BLaER1 treated with 17β-estradiol and CSF1 and Interleukin-3, amounts not matched to agents 10 nM and 100 nM (cell line): ENCODE data around the gene MLIP.

Experiments
- H3K27ac ChIP-seq, 11 experiments: shearing (Covaris generic); formaldehyde crosslinking; 2 replicates each; pipeline ENCODE4 v1.8.1; 2022
- H3K27me3 ChIP-seq, 11 experiments: shearing (Covaris generic); formaldehyde crosslinking; 2 replicates each; pipeline ENCODE4 v1.8.1; 2022
- H3K36me3 ChIP-seq, 11 experiments: shearing (Covaris generic); formaldehyde crosslinking; 2 replicates each; pipeline ENCODE4 v1.8.1; 2022
- H3K4me1 ChIP-seq, 10 experiments: shearing (Covaris generic); formaldehyde crosslinking; 2 replicates each; pipeline ENCODE4 v1.8.1; 2022
- H3K4me2 ChIP-seq, 11 experiments: shearing (Covaris generic); formaldehyde crosslinking; 2 replicates each; pipeline ENCODE4 v1.8.1; 2022
- H3K4me3 ChIP-seq, 10 experiments: shearing (Covaris generic); formaldehyde crosslinking; 2 replicates each; pipeline ENCODE4 v1.8.1; 2022
- H3K9ac ChIP-seq, 11 experiments: shearing (Covaris generic); formaldehyde crosslinking; 2 replicates each; pipeline ENCODE4 v1.8.1; 2022
- H3K9me3 ChIP-seq, 11 experiments: shearing (Covaris generic); formaldehyde crosslinking; replicated peaks in 1 of 11; 2 replicates each; pipeline ENCODE4 v1.8.1; 2022
- H4K20me1 ChIP-seq, 11 experiments: shearing (Covaris generic); formaldehyde crosslinking; 2 replicates each; pipeline ENCODE4 v1.8.1; 2022
- Cebpa-rat ChIP-seq, 11 experiments: shearing (Covaris generic); IDR thresholded peaks; 2 replicates each; pipeline ENCODE4 v1.8.1; 2022

The MLIP gene

DNA sequence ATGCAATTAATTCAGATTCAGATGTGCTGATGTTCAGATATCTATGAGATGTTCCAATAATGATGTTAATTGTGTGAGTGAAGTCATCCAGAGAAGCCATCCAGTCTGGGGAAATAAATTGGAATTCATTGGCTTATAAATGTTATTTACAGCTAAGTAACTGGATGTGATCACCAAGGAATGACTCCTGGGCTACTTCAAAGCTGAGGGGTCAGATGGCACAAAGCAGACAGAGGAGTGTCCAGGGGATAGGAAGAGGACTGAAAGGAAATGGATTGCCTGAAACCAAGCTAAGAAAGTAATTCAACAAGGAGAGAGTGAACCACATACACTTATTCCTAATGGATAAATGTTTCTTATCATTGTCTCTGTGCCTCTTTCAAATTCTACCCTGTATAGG lies 4.5 kb upstream of the MLIP start:
- no peak overlapping the region for H3K9ac ChIP-seq
- no peak overlapping the region for H3K4me3 ChIP-seq
- H3K27me3 ChIP-seq, result no peaks in the 10 kb centered on the region
- no peaks in the 10 kb centered on the region for H4K20me1 ChIP-seq
- no peak overlapping the region for H3K4me2 ChIP-seq
- H3K27ac ChIP-seq, result no peak overlapping the region
- no peak for TF ChIP-seq Cebpa-rat (IDR thresholded peaks at IDR 0.05)
- H3K36me3 ChIP-seq, result no peaks in the 10 kb centered on the region
- no peaks in the 10 kb centered on the region for H3K9me3 ChIP-seq
- H3K4me1 ChIP-seq, result no peaks in the 10 kb centered on the region

DNA sequence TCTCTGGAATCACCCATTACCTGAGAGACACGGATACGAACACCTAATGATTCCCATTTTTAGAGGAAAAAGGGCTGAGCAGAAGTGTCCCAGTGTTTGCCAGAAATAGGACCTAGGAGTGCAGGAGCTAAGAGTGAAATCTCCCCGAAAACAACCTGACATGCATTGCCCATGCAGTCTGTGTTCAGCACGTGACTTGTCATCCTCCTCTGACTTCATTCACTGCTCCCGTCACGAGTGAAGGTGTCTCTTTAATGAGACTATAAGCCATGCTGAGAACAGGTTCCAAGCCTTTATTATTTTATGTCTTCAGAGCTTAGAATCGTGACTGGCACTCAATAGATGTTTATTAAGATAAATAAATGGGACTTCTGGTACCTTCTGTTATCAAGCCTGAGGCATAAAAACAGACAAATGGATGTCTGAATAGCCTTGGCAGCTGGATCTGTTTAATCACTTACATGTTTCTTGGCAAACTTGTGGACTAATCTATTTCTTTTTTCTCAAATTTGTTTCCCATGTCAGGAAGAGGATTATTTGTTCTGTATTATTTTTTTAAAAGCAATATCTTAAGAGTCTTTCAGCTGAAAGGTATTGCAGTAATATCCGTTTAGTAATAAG lies 3.7 kb upstream of the MLIP start:
- Histone ChIP-seq H3K4me3 (no peak overlapping the region), H3K36me3 (no peaks in the 10 kb centered on the region)

DNA sequence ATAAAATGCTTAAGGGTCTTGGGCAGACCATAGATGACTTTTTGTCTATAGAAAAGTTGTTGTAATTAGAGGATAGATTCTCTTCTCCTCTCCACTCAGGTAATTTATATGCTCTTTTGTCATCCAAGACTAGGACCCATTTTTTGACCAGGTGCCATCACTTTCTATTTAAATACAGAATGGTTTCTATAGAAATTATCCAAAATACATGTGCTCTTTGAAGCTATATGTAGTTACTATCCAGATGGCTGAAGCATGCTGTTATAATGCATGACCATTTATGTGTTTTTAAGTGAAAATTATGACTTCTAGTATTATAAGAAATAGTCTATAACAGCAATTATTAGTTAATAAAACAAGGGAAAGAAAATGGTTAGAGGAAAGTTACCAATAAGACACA lies 3.0 kb upstream of the MLIP start:
- Histone ChIP-seq H3K27me3 (no peaks in the 10 kb centered on the region), H3K9ac (no peak overlapping the region), H3K27ac (no peak overlapping the region), H4K20me1 (no peaks in the 10 kb centered on the region), H3K4me3 (no peak overlapping the region), H3K4me2 (no peak overlapping the region), H3K36me3 (no peaks in the 10 kb centered on the region), H3K4me1 (no peaks in the 10 kb centered on the region), H3K9me3 (no peaks in the 10 kb centered on the region)
- TF ChIP-seq Cebpa-rat (IDR thresholded peaks at IDR 0.05), result no peak

More for the DNA sequence above, 3.7 kb upstream of the MLIP start:
- H4K20me1 ChIP-seq, result no peaks in the 10 kb centered on the region
- no peak for TF ChIP-seq Cebpa-rat (IDR thresholded peaks at IDR 0.05)
- H3K9ac ChIP-seq, result no peak overlapping the region
- H3K27ac ChIP-seq, result no peak overlapping the region
- H3K4me2 ChIP-seq, result no peak overlapping the region
- no peaks in the 10 kb centered on the region for H3K4me1 ChIP-seq
- no peaks in the 10 kb centered on the region for H3K9me3 ChIP-seq
- no peaks in the 10 kb centered on the region for H3K27me3 ChIP-seq

DNA sequence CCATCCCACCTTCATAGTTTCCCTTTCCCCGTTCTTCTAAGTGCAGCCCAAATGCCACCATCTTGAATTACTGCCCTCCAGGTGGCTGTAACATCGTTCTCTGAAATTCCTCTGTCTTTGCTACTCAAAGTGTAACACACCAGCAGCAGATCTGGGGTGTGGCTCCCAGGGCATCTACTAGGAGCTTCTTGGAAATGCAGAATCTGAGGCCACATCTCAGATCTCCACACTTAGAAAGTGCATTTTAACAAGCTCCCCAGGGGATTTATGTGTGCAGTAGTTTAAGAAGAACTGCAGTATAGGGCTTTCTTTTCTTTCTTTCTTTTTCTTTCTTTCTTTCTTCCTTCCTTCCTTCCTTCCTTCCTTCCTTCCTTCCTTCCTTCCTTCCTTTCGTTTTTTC lies 1.7 kb upstream of the MLIP start:
- TF ChIP-seq Cebpa-rat (IDR thresholded peaks at IDR 0.05), result no peak
- no peaks in the 10 kb centered on the region for H3K36me3 ChIP-seq
- no peak overlapping the region for H3K4me3 ChIP-seq
- no peaks in the 10 kb centered on the region for H3K9me3 ChIP-seq
- H4K20me1 ChIP-seq, result no peaks in the 10 kb centered on the region
- no peaks in the 10 kb centered on the region for H3K4me1 ChIP-seq
- no peaks in the 10 kb centered on the region for H3K27me3 ChIP-seq
- no peak overlapping the region for H3K9ac ChIP-seq
- no peak overlapping the region for H3K4me2 ChIP-seq
- no peak overlapping the region for H3K27ac ChIP-seq

DNA sequence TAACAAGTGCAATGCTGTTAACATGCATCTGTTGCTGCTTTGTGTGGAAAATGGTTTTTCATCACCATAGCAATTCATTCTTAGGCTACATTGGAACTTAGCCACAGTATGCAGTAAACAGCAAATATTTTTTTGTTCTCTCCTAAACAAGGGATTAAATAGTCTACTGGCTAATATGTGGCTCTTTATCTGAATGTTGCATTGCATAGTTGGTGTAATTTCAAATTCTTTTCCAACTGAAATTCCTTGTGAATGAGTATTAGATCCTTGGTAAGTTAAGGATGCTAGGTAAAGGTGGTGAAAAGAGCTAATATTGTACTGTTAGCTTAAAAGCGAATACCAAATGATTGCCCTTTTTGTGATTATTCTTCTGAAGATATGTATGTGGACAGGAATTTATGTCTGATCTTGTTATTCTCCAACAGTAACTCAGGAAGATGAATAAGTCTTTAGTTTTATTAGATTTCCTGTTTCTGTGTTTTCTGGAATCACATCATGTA lies 958 bp downstream of the MLIP start:
- H3K4me2 ChIP-seq, result no peak overlapping the region

GRCh38 chr6:54114991-54115390 lies 3.7 kb downstream of the MLIP start:
- H3K4me2 ChIP-seq, result no peak overlapping the region

More for the DNA sequence above, 958 bp downstream of the MLIP start:
- H3K4me3 ChIP-seq, result no peak overlapping the region
- H3K9me3 ChIP-seq, result no peaks in the 10 kb centered on the region
- H3K4me1 ChIP-seq, result no peaks in the 10 kb centered on the region
- no peak overlapping the region for H3K9ac ChIP-seq
- TF ChIP-seq Cebpa-rat (IDR thresholded peaks at IDR 0.05), result no peak
- no peaks in the 10 kb centered on the region for H4K20me1 ChIP-seq
- no peaks in the 10 kb centered on the region for H3K36me3 ChIP-seq
- H3K27ac ChIP-seq, result no peak overlapping the region
- H3K27me3 ChIP-seq, result no peaks in the 10 kb centered on the region

GRCh38 chr6:54115966-54116365 lies 4.7 kb downstream of the MLIP start:
- Histone ChIP-seq H3K4me3 (no peak overlapping the region), H3K27ac (no peak overlapping the region), H3K9ac (no peak overlapping the region), H3K36me3 (no peaks in the 10 kb centered on the region), H3K4me2 (no peak overlapping the region), H3K4me1 (no peaks in the 10 kb centered on the region), H3K9me3 (no peaks in the 10 kb centered on the region), H3K27me3 (no peaks in the 10 kb centered on the region), H4K20me1 (no peaks in the 10 kb centered on the region)
- no peak for TF ChIP-seq Cebpa-rat (IDR thresholded peaks at IDR 0.05)

More at GRCh38 chr6:54114991-54115390, 3.7 kb downstream of the MLIP start:
- no peaks in the 10 kb centered on the region for H3K9me3 ChIP-seq
- no peaks in the 10 kb centered on the region for H3K4me1 ChIP-seq
- no peaks in the 10 kb centered on the region for H3K36me3 ChIP-seq
- no peak for TF ChIP-seq Cebpa-rat (IDR thresholded peaks at IDR 0.05)
- no peaks in the 10 kb centered on the region for H4K20me1 ChIP-seq
- no peak overlapping the region for H3K4me3 ChIP-seq
- no peaks in the 10 kb centered on the region for H3K27me3 ChIP-seq
- no peak overlapping the region for H3K9ac ChIP-seq
- no peak overlapping the region for H3K27ac ChIP-seq

DNA sequence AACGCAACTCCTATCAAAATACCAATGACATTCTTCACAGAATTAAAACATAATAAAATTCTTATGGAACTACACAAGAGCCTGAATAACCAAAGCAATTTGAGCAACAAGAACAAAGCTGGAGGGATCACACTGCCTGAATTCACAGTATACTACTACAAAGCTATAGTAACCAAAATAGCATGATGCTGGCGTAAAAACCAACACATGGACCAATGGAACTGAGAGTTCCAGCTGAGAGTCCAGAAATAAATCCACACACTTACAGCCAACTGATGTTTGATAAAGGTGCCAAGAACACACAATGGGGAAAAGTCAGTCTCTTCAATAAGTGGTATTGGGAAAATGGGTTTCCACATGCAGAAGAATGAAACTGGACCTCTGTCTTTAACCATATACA lies 6.9 kb downstream of the MLIP start:
- no peaks in the 10 kb centered on the region for H3K27me3 ChIP-seq
- H3K27ac ChIP-seq, result no peak overlapping the region
- no peaks in the 10 kb centered on the region for H3K36me3 ChIP-seq
- H3K4me3 ChIP-seq, result no peak overlapping the region
- no peak for TF ChIP-seq Cebpa-rat (IDR thresholded peaks at IDR 0.05)
- H3K9me3 ChIP-seq, result no peaks in the 10 kb centered on the region
- H4K20me1 ChIP-seq, result no peaks in the 10 kb centered on the region
- H3K4me1 ChIP-seq, result no peaks in the 10 kb centered on the region
- no peak overlapping the region for H3K4me2 ChIP-seq
- no peak overlapping the region for H3K9ac ChIP-seq

GRCh38 chr6:54125493-54125892 lies 14.2 kb downstream of the MLIP start:
- no peak overlapping the region for H3K9ac ChIP-seq
- no peaks in the 10 kb centered on the region for H3K4me1 ChIP-seq
- no peak overlapping the region for H3K27ac ChIP-seq
- no peaks in the 10 kb centered on the region for H3K27me3 ChIP-seq
- no peak overlapping the region for H3K4me3 ChIP-seq
- no peaks in the 10 kb centered on the region for H4K20me1 ChIP-seq
- no peak for TF ChIP-seq Cebpa-rat (IDR thresholded peaks at IDR 0.05)
- H3K4me2 ChIP-seq, result no peak overlapping the region
- no peaks in the 10 kb centered on the region for H3K9me3 ChIP-seq
- no peaks in the 10 kb centered on the region for H3K36me3 ChIP-seq

DNA sequence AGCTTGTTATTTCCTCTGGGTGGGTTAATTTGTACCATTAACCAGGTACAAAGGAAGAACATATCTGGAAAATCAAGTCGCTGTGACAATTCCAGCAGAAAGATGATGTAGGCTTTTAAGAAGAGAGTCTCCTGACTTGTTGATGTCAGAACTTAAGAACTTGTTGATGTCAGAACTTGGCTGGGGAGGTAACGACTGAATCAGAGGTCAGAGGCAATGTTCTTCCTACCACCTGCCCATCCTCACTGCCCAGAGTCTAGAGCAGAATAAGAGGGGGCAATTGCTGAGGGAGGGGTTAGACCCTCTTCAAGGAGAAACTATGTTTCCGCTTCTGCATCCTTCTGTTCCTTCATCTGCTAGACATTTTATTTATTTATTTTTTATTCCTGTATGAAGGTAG lies 18.9 kb downstream of the MLIP start:
- H3K36me3 ChIP-seq, result no peaks in the 10 kb centered on the region
- H3K27me3 ChIP-seq, result no peaks in the 10 kb centered on the region
- H3K4me1 ChIP-seq, result no peaks in the 10 kb centered on the region

More for the DNA sequence above, 18.9 kb downstream of the MLIP start:
- no peak for TF ChIP-seq Cebpa-rat (IDR thresholded peaks at IDR 0.05)
- H3K4me2 ChIP-seq, result no peak overlapping the region
- no peak overlapping the region for H3K4me3 ChIP-seq
- no peaks in the 10 kb centered on the region for H3K9me3 ChIP-seq
- H3K27ac ChIP-seq, result no peak overlapping the region
- no peaks in the 10 kb centered on the region for H4K20me1 ChIP-seq
- H3K9ac ChIP-seq, result no peak overlapping the region
